Central memory CD8-positive, alpha-beta T cell (primary cell): Measurements from ENCODE around the gene ZNF879.

Experiments used
- ATAC-seq: fragments of 150-1000 bp; cut with Tn5 transposase; replicated peaks from 2 replicates; pipeline ENCODE4 v1.10.0; 2022; ENCODE audit warnings: mild to moderate bottlenecking, moderate FRiP score, moderate number of reproducible peaks; ENCODE audit not compliant: poor library complexity, severe bottlenecking; ENCODE audit errors: extremely low read depth
- DNase-seq, 2 donors: peaks; one replicate each; pipeline ENCODE4 v3.0.0; 2021; ENCODE audit warnings: low spot score in 2 of 2
- H3K27ac Mint-ChIP-seq: one replicate; pipeline ENCODE4 v1.8.0; 2022; ENCODE audit warnings: low read depth, mild to moderate bottlenecking, moderate library complexity, mixed read lengths
- H3K27me3 Mint-ChIP-seq: one replicate; pipeline ENCODE4 v1.8.0; 2022; ENCODE audit warnings: mixed read lengths
- H3K36me3 Mint-ChIP-seq: one replicate; pipeline ENCODE4 v1.8.0; 2022; ENCODE audit warnings: mild to moderate bottlenecking, moderate library complexity, mixed read lengths; ENCODE audit not compliant: insufficient read depth
- H3K4me1 Mint-ChIP-seq: one replicate; pipeline ENCODE4 v1.8.0; 2022; ENCODE audit warnings: mixed read lengths
- H3K4me3 Mint-ChIP-seq: one replicate; pipeline ENCODE4 v1.8.0; 2022; ENCODE audit warnings: mild to moderate bottlenecking, moderate library complexity, mixed read lengths
- H3K9me3 Mint-ChIP-seq: one replicate; pipeline ENCODE4 v1.8.0; 2022; ENCODE audit warnings: mixed read lengths

The ZNF879 gene

DNA sequence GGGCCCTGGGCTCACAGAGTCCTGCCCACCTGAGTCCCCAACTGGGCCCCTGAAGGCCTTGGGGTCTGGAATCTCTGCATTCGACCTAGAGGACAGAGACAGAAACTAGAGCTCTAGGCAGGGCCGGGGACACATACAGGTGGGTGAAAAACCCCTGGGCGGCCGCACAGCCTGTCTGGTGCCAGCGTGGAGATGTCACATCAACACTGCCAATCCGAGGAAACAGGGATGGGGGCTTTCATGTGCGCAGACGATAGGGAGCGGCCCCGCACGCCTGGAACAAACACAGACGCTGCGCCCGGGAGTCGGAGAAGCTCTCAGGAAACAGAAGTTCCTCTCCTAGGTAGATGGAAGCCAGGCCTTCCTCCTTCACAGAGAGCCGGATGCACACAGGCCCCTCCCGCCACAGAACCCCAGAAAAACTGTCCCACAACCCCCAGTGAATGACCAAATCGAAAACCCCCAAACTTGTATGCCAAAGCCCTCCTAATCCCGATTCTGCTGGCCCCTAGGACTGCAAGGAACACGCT, 30.3 kb upstream of the ZNF879 start:
- Mint-ChIP-seq H3K4me1 (no peaks in the 10 kb centered on the region), H3K9me3 (peaks cover 6% of the 10 kb centered on the region), H3K36me3 (peaks cover 1% of the 10 kb centered on the region), H3K27ac (no peak overlapping the region), H3K4me3 (no peak overlapping the region), H3K27me3 (peaks cover 51% of the 10 kb centered on the region)
- ATAC-seq: no peak
- DNase-seq: no peak

DNA sequence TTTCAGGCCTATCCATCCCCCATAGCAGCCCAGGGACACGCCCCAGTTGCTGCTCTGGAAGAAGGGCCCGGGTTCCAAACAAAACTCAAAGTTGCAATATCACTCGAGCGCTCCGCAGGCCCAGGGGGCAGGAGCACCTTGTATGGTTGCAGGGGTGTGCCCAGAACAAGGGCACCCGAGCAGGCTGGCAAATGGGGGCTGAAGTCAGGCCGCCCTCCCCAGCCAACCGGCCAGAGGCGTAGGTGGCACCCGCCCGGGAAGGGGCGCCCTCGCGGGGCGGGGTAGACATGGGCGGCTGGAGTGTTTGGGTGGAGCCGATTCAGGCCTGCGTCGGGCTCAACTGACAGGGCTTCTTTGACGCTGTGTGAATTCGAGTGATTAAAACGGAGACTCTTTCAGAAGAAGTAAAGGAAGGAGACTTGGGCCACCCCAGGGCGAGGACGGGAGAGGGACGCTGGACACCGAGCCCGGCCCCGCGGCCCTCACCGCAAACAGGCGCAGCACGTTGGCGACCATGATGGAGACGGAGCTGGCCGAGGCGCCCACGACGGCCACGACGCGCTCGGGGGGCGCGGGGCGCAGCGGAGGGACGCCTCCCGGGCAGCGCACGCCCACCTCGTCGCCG, 29.5 kb upstream of the ZNF879 start:
- H3K9me3 Mint-ChIP-seq: peaks cover 6% of the 10 kb centered on the region
- H3K4me3 Mint-ChIP-seq: no peak overlapping the region
- no peak for DNase-seq
- peaks cover 51% of the 10 kb centered on the region for H3K27me3 Mint-ChIP-seq
- H3K27ac Mint-ChIP-seq: no peak overlapping the region
- H3K4me1 Mint-ChIP-seq: no peaks in the 10 kb centered on the region
- no peak for ATAC-seq
- H3K36me3 Mint-ChIP-seq: peaks cover 1% of the 10 kb centered on the region

DNA sequence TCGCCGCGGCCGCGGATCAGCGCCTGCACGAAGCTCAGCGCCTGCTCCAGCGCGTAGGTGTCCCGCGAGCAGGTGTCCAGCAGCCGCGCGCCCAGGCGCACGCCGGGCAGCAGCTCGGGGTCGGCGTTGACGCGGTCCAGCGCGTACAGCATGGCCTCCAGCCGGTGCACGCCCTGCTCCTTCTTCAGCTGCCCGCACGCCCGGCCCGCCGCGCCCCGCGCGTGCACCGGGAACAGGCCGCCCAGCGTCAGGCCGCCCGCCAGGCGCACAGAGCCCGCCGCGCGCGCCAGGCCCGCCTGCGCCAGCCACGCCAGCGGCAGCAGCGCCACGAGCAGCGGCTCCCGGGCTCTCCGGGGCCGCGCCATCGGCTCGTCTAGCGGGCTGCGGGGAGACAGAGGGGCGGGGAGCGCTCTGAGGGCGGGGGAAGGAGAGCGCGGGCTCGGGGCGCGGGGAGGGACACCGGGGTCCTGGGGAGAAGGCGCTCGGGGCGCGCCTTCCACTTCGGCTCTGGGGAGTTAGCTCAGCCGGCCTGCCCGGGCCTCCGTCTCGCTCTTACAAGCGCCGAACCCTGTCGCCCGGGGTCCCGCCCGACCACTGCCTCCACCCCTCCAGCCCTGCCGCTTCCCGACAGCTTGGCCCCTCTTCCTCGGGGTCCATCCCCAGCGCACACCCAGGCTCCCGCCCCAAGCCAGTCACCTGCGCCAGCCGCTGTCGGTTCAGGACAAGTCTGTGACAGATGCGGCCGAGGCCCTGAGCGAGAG, 28.8 kb upstream of the ZNF879 start, which contains the start of gene GRM6:
GRM6 (minus strand) TSS at position 741 of the 761 bp plus-strand sequence; CDS start at position 365, 376 bp downstream.
- H3K36me3 Mint-ChIP-seq: peaks cover 1% of the 10 kb centered on the region
- H3K27me3 Mint-ChIP-seq: peaks cover 51% of the 10 kb centered on the region
- no peaks in the 10 kb centered on the region for H3K4me1 Mint-ChIP-seq
- no peak within 1 kb of the TSS for H3K27ac Mint-ChIP-seq
- no peak for DNase-seq
- peaks cover under 1% of the 10 kb centered on the region for H3K9me3 Mint-ChIP-seq
- ATAC-seq: no peak
- no peak within 1 kb of the TSS for H3K4me3 Mint-ChIP-seq

DNA sequence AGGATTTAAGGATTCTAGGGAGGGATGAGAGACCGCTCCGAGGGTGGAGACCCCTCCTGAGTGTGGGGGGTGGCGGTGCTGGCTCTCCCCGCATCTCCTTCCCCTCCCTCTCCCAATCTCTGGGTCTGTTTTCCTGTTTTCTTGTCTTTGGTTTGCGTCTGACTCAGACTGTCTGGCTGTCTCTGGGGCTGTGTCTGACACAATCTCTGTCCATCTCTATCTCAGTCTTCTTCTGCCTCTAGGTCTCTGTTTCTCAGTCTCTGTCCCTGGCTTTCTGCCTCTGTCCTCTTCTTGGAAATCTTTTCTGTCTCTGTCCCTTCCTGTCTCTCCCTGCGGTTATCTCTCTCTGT, 28.3 kb upstream of the ZNF879 start:
- Mint-ChIP-seq H3K36me3 (peaks cover 1% of the 10 kb centered on the region), H3K27me3 (peaks cover 51% of the 10 kb centered on the region), H3K27ac (no peak overlapping the region), H3K4me3 (no peak overlapping the region), H3K9me3 (no peaks in the 10 kb centered on the region), H3K4me1 (no peaks in the 10 kb centered on the region)
- no peak for ATAC-seq
- DNase-seq: no peak

DNA sequence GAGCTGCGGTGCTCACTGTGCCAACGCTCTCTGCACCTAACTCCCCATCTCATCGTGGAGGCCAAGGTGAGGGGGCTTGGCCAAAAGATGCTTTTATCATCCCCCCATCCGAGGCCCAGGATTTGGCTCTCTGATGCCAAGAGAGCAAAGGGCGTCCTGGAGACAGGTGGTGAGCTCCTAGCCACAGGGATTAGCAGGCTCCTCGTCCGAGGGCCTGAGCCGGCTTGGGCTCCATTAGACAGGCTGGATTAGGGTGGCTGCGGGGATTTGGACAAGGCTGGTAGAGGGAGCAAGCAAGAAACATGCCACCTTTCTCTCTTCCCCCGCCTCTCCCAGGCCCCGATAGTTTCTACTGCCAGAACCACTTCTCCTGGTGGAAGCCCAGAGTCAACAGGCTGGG, 27.4 kb upstream of the ZNF879 start:
- H3K4me1 Mint-ChIP-seq: no peaks in the 10 kb centered on the region
- no peak overlapping the region for H3K4me3 Mint-ChIP-seq
- H3K27me3 Mint-ChIP-seq: peaks cover 57% of the 10 kb centered on the region
- no peaks in the 10 kb centered on the region for H3K9me3 Mint-ChIP-seq
- DNase-seq (no peak), ATAC-seq (no peak)
- H3K36me3 Mint-ChIP-seq: peaks cover 1% of the 10 kb centered on the region
- H3K27ac Mint-ChIP-seq: no peak overlapping the region

DNA sequence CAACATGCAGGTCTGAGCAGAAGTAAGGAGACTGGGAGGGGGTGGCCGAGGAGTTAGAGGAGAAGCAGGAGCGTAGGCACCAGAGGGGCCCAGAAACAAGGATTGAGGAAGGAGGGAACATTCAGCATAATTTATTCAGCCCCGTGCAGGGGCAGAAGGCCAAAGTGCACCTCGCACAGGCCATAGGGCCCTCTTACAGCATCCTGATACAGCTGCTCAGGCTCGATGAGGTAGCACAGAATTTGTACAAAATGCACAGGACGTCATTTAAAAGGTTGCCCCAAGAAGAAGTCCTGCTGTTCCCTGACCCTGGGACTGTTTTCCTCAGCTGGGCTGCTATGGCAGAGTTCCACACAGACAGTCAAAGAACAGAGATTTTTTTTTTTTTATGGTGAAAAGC, 26.4 kb upstream of the ZNF879 start:
- no peak overlapping the region for H3K27ac Mint-ChIP-seq
- no peaks in the 10 kb centered on the region for H3K9me3 Mint-ChIP-seq
- H3K4me3 Mint-ChIP-seq: no peak overlapping the region
- H3K27me3 Mint-ChIP-seq: peaks cover 59% of the 10 kb centered on the region
- no peaks in the 10 kb centered on the region for H3K4me1 Mint-ChIP-seq
- peaks cover 1% of the 10 kb centered on the region for H3K36me3 Mint-ChIP-seq
- ATAC-seq (no peak), DNase-seq (no peak)

DNA sequence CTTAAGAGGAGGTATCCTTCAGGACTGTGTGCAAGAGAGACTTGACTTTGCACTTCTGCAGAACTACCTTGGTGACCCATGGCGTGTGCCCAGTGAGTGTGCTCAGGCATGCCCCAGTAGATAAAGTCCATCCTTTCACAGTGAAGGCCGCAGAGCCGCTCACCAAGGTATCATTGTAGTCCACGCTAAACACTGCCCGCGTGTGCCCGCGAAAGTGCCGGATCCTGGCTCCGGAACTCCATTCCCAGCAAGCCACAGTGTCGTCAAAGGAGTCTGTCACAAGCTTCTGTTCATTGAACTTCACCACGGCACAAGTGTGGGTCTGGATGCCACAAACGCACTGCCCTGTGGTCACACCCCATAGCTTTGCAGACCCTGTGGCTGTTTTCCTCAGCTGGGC, 25.2 kb upstream of the ZNF879 start:
- Mint-ChIP-seq H3K36me3 (peaks cover 1% of the 10 kb centered on the region), H3K4me1 (no peaks in the 10 kb centered on the region), H3K4me3 (no peak overlapping the region), H3K27ac (no peak overlapping the region), H3K27me3 (peaks cover 58% of the 10 kb centered on the region), H3K9me3 (no peaks in the 10 kb centered on the region)
- DNase-seq (no peak), ATAC-seq (no peak)

DNA sequence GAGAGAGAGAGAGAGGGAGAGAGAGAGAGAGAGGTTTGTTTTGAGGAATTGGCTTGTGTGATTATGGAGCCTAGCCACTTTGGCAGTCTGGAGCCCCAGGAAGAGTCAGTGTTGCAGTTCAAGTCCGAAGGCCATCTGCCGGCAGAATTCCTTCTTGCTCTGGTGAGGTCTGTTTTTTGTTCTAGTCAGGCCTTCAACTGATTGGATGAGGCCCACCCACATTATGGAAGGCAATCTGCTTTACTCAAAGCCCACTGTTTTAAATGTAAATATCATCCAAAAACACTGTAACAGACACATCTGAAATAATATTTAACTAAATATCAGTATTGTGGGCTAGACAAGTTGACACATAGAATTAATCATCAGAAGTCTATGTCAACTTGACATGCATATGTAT, 17.0 kb upstream of the ZNF879 start:
- H3K4me1 Mint-ChIP-seq: no peaks in the 10 kb centered on the region

DNA sequence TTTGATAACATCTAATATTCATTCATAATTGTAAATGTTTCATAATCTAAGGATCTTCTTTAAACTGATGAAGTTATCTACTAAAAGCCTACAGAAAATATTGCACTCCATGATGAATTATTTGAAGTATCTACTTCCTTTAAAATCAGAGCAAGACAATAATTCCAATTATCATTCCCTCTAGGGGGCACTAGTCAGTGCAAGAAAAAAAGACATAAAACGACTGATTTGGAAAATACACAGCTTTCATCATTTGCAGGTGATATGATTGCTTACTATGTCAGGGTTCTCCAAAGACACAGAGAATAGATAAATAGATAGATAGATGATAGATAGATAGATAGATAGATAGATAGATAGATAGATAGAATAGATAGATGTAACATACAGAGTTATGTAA, 14.9 kb upstream of the ZNF879 start:
- ATAC-seq (no peak), DNase-seq (no peak)
- Mint-ChIP-seq H3K27me3 (peaks cover 51% of the 10 kb centered on the region), H3K4me3 (no peak overlapping the region), H3K36me3 (no peaks in the 10 kb centered on the region), H3K9me3 (peaks cover 12% of the 10 kb centered on the region), H3K4me1 (no peaks in the 10 kb centered on the region), H3K27ac (no peak overlapping the region)

More for the DNA sequence above, 17.0 kb upstream of the ZNF879 start:
- ATAC-seq (no peak), DNase-seq (no peak)
- H3K27ac Mint-ChIP-seq: no peak overlapping the region
- peaks cover 6% of the 10 kb centered on the region for H3K9me3 Mint-ChIP-seq
- H3K27me3 Mint-ChIP-seq: peaks cover 59% of the 10 kb centered on the region
- H3K4me3 Mint-ChIP-seq: no peak overlapping the region
- no peaks in the 10 kb centered on the region for H3K36me3 Mint-ChIP-seq

DNA sequence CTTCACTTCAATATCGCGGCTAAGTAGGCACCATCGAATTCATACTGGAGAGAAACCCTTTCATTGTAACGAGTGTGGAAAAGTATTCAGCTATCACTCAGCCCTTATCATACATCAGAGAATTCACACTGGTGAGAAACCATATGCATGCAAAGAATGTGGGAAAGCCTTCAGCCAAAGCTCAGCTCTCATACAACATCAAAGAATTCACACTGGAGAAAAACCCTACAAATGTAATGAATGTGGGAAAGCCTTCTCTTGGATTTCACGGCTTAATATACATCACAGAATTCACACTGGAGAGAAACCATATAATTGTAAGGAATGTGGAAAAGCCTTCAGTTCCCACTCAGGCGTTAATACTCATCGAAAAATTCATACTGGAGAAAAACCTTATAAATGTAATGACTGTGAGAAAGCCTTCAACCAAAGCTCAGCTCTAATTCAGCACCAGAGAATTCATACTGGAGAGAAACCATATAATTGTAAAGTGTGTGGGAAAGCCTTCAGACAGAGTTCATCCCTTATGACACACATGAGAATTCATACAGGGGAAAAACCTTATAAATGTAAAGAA, 9.5 kb downstream of the ZNF879 start:
- ATAC-seq (no peak), DNase-seq (no peak)
- H3K4me3 Mint-ChIP-seq: no peak overlapping the region
- no peaks in the 10 kb centered on the region for H3K27me3 Mint-ChIP-seq
- no peaks in the 10 kb centered on the region for H3K4me1 Mint-ChIP-seq
- no peak overlapping the region for H3K27ac Mint-ChIP-seq
- H3K9me3 Mint-ChIP-seq: peaks cover 52% of the 10 kb centered on the region
- H3K36me3 Mint-ChIP-seq: peaks cover 24% of the 10 kb centered on the region

DNA sequence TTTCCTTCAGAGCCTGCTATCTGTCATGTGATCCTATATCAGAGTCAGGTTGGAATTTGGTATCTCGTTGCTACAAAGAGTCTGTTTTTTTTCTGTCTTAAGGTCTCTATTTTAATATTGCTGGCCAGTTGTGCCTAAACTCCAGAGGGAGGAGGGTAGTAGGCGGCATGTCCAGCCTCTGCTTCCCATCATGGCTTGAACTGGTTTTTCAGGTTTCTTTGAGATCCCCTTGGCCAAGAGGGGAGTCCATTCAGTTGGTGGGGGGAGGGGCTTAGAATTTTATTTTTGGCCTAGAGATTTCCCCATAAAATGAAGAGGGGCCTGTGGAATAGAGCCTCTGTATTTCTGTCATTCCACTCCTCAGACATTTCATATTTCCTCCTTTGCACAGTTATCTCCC, 21.2 kb downstream of the ZNF879 start:
- Mint-ChIP-seq H3K36me3 (no peaks in the 10 kb centered on the region), H3K27ac (no peak overlapping the region), H3K4me1 (no peaks in the 10 kb centered on the region), H3K9me3 (peaks cover 5% of the 10 kb centered on the region), H3K4me3 (no peak overlapping the region), H3K27me3 (peaks cover 23% of the 10 kb centered on the region)
- no peak for DNase-seq
- ATAC-seq: no peak

DNA sequence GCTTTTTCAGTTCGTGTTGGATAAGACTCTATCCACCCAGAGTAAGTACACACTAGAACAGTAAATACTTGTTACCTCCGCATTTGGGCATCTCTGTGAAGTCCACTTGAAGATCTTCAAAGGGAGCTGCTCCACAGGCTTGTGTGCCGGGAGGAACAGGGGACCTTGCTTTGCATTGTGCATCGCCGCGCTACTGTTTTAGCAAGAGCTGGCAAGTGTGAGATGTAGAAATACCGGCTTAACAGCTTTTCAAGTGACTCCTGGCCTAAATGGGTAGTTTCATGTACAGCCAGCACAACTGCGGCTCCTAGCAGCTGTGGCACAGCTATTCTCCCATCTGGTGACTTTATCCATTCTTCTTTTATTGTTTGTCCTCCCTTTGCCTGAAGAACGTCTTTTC, 28.2 kb downstream of the ZNF879 start:
- Mint-ChIP-seq H3K4me3 (no peak overlapping the region), H3K36me3 (no peaks in the 10 kb centered on the region), H3K9me3 (peaks cover 5% of the 10 kb centered on the region), H3K27ac (no peak overlapping the region), H3K27me3 (peaks cover 18% of the 10 kb centered on the region), H3K4me1 (no peaks in the 10 kb centered on the region)
- no peak for ATAC-seq
- no peak for DNase-seq
